Fibroblast of the aortic adventitia (primary cell): ENCODE data around the gene OLIG3. TPM values are rescaled to one million over a fixed set of nuclear protein-coding genes. Genes with fewer than 3 reads are reported as not detected.

ENCODE experiments used
- DNase-seq: peaks from one replicate; pipeline ENCODE4 v3.0.0-alpha.2; 2010; ENCODE audit warnings: low read depth
- H3K4me3 ChIP-seq: 2 replicates; pipeline ENCODE4 v1.5.1; 2011; ENCODE audit warnings: low read depth, mild to moderate bottlenecking, control low read depth, low read length, moderate library complexity
- total RNA-seq: library from RNA; depleted of rRNA; stranded (reverse); fragments of >200 nt; gene quantifications from 2 replicates; pipeline ENCODE4 v1.2.3, GENCODE V29; 2012; ENCODE audit warnings: low replicate concordance
- TF ChIP-seq, protein P1 (sequence below): IDR thresholded peaks from 2 replicates; pipeline ENCODE4 v1.5.1; 2011; ENCODE audit warnings: mild to moderate bottlenecking, low read length, control low read depth, inconsistent platforms; ENCODE audit not compliant: insufficient read depth

Gene OLIG3
- total RNA-seq = 0.74 TPM in 1 of 2 replicates, not detected in the other

DNA sequence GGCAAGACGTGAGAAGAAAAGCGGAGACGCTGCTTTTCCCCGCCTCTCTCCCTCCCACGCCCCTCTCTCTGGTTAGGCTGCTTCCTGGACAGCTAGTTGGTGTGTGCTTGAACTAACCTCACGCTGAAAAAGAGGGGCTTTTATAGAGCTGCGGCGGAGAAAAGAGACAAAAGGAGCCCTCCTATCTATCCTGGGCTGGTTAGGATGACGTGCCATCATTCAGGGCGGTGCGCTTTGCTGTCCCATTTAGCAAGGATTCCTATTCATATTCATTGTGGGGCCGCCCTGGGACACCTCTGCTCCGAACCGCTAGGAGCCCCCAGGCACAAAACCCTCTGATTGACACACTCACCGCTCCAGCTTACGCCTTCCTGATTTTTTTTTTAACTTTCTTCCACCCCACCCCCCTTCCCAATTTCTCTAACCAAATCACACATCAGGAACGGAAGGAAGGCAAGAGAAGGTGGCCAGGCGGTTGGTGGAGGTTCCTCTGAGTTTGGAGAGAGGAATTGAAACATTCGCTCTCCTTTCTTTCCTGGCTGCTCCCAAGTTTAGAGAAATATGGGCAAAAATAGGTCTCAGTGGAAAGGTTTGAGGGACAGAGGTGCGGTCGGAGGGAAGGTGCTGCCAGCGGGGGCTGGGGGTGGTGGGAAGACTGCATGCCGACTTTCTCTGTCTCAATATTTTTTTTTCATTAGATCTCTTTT, at the start of gene OLIG3:
Gene OLIG3, minus strand, starts transcription at position 114 of the 707 bp plus-strand sequence. CDS start 224 bp downstream, outside the sequence.
- no peak within 1 kb of the TSS for H3K4me3 ChIP-seq
- TF ChIP-seq, protein P1, sequence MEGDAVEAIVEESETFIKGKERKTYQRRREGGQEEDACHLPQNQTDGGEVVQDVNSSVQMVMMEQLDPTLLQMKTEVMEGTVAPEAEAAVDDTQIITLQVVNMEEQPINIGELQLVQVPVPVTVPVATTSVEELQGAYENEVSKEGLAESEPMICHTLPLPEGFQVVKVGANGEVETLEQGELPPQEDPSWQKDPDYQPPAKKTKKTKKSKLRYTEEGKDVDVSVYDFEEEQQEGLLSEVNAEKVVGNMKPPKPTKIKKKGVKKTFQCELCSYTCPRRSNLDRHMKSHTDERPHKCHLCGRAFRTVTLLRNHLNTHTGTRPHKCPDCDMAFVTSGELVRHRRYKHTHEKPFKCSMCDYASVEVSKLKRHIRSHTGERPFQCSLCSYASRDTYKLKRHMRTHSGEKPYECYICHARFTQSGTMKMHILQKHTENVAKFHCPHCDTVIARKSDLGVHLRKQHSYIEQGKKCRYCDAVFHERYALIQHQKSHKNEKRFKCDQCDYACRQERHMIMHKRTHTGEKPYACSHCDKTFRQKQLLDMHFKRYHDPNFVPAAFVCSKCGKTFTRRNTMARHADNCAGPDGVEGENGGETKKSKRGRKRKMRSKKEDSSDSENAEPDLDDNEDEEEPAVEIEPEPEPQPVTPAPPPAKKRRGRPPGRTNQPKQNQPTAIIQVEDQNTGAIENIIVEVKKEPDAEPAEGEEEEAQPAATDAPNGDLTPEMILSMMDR = no peak
- no peak for DNase-seq

DNA sequence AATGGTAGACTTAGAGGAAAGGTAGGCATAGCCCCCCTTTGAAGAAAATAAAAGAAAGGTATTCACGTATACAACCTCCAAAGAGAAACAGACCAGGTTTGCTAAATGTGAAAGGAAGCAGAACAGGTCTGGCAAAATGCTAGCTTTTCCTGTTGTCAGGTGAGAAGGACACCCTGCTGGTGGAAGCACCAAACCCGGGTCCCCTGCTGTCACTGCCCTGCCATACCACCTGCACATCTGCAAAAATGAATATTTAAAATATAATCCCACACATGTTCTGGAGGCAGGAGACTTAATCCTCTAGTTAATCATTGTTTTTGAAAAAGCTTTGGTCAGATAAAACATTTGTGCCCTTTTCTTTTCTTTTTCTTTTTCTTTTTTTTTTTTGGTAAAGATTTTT, 48.9 kb upstream of the OLIG3 start:
- DNase-seq = no peak
- TF ChIP-seq, protein P1 = no peak
- no peak overlapping the region for H3K4me3 ChIP-seq

GRCh38 chr6:137542713-137543112, 48.5 kb upstream of the OLIG3 start:
- TF ChIP-seq, protein P1 = no peak
- H3K4me3 ChIP-seq = no peak overlapping the region
- DNase-seq = no peak

DNA sequence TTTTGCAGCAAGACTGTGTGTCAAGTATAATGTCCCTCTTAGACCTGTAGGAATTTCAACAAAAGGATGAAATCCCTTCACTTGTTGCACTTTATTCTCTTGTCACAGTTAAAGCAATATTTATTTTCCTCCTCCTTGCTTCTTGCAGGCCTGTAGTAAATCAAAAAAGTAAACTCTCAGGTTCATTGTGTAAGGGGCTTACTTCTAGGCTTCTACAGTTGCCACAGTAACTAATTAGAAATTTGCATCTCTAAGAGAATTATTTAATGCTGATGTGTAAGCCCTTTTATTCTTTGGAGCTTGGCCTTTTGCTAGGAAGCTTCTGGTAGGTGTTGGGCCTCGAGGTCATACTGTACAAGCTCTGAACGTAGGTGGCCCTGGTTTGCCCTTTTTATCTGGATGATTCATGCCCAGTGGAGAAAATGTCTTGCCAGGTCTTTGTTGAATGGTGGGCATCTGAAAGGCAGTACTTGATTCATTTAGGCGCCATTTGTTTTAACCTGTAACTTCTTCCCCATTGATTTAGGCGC, 47.4 kb upstream of the OLIG3 start:
- DNase-seq = no peak
- H3K4me3 ChIP-seq = no peak overlapping the region
- TF ChIP-seq, protein P1 = no peak

DNA sequence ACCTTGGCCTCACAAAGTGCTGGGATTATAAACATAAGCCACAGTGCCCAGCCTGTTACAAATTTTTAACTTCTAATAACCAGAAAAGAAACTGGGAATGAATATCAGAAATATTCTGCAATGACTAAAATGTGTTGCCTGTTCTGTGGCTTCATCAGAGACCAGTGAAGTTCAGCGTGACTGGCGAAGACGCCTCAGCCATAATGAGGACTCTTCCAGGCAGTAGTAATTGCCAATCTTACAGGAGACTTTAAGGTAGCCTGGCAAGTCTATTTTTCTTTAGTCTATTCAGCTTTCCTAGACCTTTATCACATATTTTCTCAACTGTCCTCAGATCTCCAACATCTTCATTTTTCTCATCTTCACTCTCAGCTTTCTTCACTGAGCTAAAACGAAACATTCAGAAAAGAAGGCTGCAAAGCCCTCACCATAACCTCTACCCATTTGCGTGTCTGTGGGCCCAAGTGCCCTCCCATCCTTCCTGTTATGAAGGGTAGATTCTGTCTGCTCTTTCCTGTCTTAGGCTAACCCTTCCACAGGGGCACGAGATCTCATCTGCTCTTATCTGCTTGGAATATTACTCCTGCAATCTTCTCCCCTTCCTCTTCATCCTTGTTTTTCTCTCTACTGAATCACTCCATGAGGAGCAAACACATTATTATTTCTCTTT, 42.0 kb upstream of the OLIG3 start:
- TF ChIP-seq, protein P1 = no peak
- H3K4me3 ChIP-seq = no peak overlapping the region

DNA sequence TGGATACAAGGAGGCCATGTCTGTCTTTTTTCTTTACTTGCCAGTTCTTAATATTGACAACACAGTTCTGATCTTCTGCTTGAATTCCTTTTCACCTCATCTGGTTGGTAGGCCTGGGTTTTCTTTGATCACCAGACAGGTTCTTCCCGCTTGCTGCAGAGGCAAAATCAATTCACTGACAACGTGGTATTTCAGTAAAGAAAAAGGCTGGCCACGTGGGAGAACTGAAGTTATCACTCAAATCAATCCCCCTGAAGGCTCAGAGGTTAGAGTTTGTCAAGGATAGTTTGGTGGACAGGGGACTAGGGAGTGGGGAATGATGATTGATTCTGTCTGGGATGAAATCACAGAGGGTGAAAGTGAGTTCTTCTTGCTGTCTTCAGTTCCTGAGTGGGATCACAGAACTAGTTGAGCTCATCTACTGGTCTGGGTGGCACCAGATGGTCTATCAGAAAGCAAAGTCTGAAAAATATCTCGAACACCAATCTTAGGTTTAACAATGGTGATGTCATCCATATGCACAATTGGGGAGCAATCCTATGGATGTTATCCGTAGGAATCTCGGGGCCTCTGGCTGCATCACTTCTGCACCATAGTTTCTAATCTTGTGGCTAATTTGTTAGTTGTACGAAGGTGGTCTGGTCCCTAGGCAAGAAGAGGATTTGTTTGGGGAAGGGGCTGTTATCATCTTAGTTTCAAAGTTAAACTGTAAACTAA, 37.3 kb upstream of the OLIG3 start:
- DNase-seq = no peak
- TF ChIP-seq, protein P1 = no peak
- H3K4me3 ChIP-seq = no peak overlapping the region

More for the DNA sequence above, 42.0 kb upstream of the OLIG3 start:
- no peak for DNase-seq
